ENCODE measurements around the gene GRID2. TPM values are rescaled to one million over a fixed set of nuclear protein-coding genes. Genes with fewer than 3 reads are reported as not detected.

Gene GRID2
- total and polyA plus RNA-seq, 2 of the 4 experiments (the other 2 are of a cell fraction), result under 0.01 TPM; not detected in 1

GRCh38 chr4:92735025-92735665 lies 431.4 kb downstream of the GRID2 start:
- Histone ChIP-seq H4K91ac (ENCODE audit: insufficient read depth, low read depth, low read length) (no peak overlapping the region), H3K9ac (ENCODE audit: low read depth, low read length) (no peak overlapping the region), H2BK120ac (ENCODE audit: low read depth, low read length) (no peak overlapping the region), H3K4ac (ENCODE audit: low read depth, low read length) (no peak overlapping the region), H3K36me3 (ENCODE audit: control insufficient read depth, insufficient read depth, low read length) (no peaks in the 10 kb centered on the region), H4K5ac (ENCODE audit: low read depth, low read length) (no peak overlapping the region), H3K4me3 (ENCODE audit: insufficient read depth, low read depth, low read length) (no peak overlapping the region), H2BK5ac (ENCODE audit: low read depth, low read length, poor library complexity, severe bottlenecking) (no peak overlapping the region), H4K20me1 (ENCODE audit: insufficient read depth, low read length) (no peaks in the 10 kb centered on the region), H3K18ac (ENCODE audit: low read depth, low read length) (no peak overlapping the region), H2AFZ (replicated peaks; ENCODE audit: low read length, poor library complexity) (no peak overlapping the region), H3K9me1 (ENCODE audit: insufficient read depth, low read length) (no peaks in the 10 kb centered on the region), H3K79me1 (ENCODE audit: low read depth in 1 of 2, low read length in 2 of 2) (no peaks in the 10 kb centered on the region), H3K27ac (ENCODE audit: insufficient read depth, low read length) (no peak overlapping the region), H2AK5ac (ENCODE audit: low read depth, low read length) (no peak overlapping the region), H3K4me1 (ENCODE audit: control insufficient read depth, insufficient read depth, low read length) (no peaks in the 10 kb centered on the region), H3K14ac (replicated peaks; ENCODE audit: low read depth, low read length) (no peak overlapping the region), H2BK20ac (ENCODE audit: low read depth, low read length) (no peak overlapping the region), H3K27me3 (ENCODE audit: control insufficient read depth, insufficient read depth, low read length) (no peaks in the 10 kb centered on the region), H3K4me2 (ENCODE audit: low read depth, low read length) (no peak overlapping the region), H3K56ac (ENCODE audit: extremely low read depth, insufficient read depth, low read length) (no peak overlapping the region), H2BK15ac (ENCODE audit: low read depth, low read length) (no peak overlapping the region), H2AK9ac (replicated peaks; ENCODE audit: low read depth, low read length, poor library complexity) (no peak overlapping the region), H3K23ac (ENCODE audit: low read depth, low read length) (no peak overlapping the region), H3K9me3 (ENCODE audit: control insufficient read depth, insufficient read depth, low read length) (no peaks in the 10 kb centered on the region), H4K8ac (ENCODE audit: low read depth in 2 of 2, low read length in 2 of 2) (no peak overlapping the region)
- POLR2A ChIA-PET (ENCODE audit: unreplicated experiment), result no interaction called here
- intact Hi-C loops (cut with micrococcal nuclease) (no loop called here), in situ Hi-C loops (cut with MboI; ENCODE audit: low sequenced_read_pairs) (no loop called here), dilution Hi-C loops (cut with HindIII; ENCODE audit: low sequenced_read_pairs, unreplicated experiment) (no loop called here)
- ATAC-seq (ENCODE audit: low read depth) (no peak), DNase-seq (no peak)
- TF ChIP-seq CTCF (conservative IDR thresholded peaks at IDR 0.05; ENCODE audit: low read depth, low read length), result no peak
- TF ChIP-seq MXI1 (IDR thresholded peaks at IDR 0.05; ENCODE audit: borderline replicate concordance, low read depth, low read length), result no peak
- no peak for TF ChIP-seq RCOR1 (IDR thresholded peaks at IDR 0.05; ENCODE audit: insufficient replicate concordance, low read length)
- no peak for TF ChIP-seq CEBPB (IDR thresholded peaks at IDR 0.05; ENCODE audit: low read depth, low read length)
- TF ChIP-seq USF2 (IDR thresholded peaks at IDR 0.05; ENCODE audit: low read depth, low read length), result no peak
- TF ChIP-seq, protein P1, sequence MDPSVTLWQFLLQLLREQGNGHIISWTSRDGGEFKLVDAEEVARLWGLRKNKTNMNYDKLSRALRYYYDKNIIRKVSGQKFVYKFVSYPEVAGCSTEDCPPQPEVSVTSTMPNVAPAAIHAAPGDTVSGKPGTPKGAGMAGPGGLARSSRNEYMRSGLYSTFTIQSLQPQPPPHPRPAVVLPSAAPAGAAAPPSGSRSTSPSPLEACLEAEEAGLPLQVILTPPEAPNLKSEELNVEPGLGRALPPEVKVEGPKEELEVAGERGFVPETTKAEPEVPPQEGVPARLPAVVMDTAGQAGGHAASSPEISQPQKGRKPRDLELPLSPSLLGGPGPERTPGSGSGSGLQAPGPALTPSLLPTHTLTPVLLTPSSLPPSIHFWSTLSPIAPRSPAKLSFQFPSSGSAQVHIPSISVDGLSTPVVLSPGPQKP (IDR thresholded peaks at IDR 0.05; ENCODE audit: borderline replicate concordance, low read depth, low read length), result no peak
- no peak for TF ChIP-seq FOS (IDR thresholded peaks at IDR 0.05; ENCODE audit: low read depth, low read length)
- no peak for TF ChIP-seq NFE2L2 (IDR thresholded peaks at IDR 0.05; ENCODE audit: low read depth, low read length)
- TF ChIP-seq BHLHE40 (IDR thresholded peaks at IDR 0.05; ENCODE audit: low read depth, low read length), result no peak
- no peak for TF ChIP-seq RAD21 (IDR thresholded peaks at IDR 0.05; ENCODE audit: low read length)
- no peak for TF ChIP-seq MAZ (IDR thresholded peaks at IDR 0.05; ENCODE audit: borderline replicate concordance, low read depth, low read length)
- no peak for TF ChIP-seq RFX5 (IDR thresholded peaks at IDR 0.05; ENCODE audit: low read depth, low read length)
- TF ChIP-seq MAFK (IDR thresholded peaks at IDR 0.05; ENCODE audit: low read depth, low read length), result no peak
- no peak for TF ChIP-seq CHD1 (IDR thresholded peaks at IDR 0.05; ENCODE audit: low read depth, low read length)
- no peak for TF ChIP-seq POLR2A (IDR thresholded peaks at IDR 0.05; ENCODE audit: low read depth, low read length)
- TF ChIP-seq SMC3 (IDR thresholded peaks at IDR 0.05; ENCODE audit: low read depth, low read length), result no peak
- no CpG with 5 or more reads among the region's 2 CpGs for WGBS, 2 experiments (ENCODE audit: extremely low coverage in 2 of 2, insufficient read length in 1 of 2)
- CTCF ChIA-PET, result no interaction called here
- BruUV-seq (replicated peaks), result no TSS peak
